GM23338 (cell line): ENCODE measurements around the gene TCL1A. TPM values are rescaled to one million over a fixed set of nuclear protein-coding genes. Genes with fewer than 3 reads are reported as not detected.

Experiments used
- ATAC-seq: fragments of 200-7000 bp; cut with Tn5 transposase; 3 replicates; pipeline ENCODE4 v1.9.1; 2020
- DNase-seq: peaks from one replicate; pipeline ENCODE4 v3.0.0-alpha.2; 2015; ENCODE audit warnings: low spot score
- H2AFZ ChIP-seq: fragments of 200-600 bp; sonication (generic); 2 replicates; pipeline ENCODE4 v1.8.0; 2016; ENCODE audit warnings: antibody characterized with exemption, mild to moderate bottlenecking, moderate library complexity
- H3F3A ChIP-seq: fragments of 200-600 bp; sonication (generic); replicated peaks from 2 replicates; pipeline ENCODE4 v1.8.0; 2017; ENCODE audit warnings: antibody characterized with exemption, mixed run types, low read depth
- H3K27ac ChIP-seq: fragments of 200-600 bp; sonication (generic); 2 replicates; pipeline ENCODE4 v1.6.1; 2016; ENCODE audit warnings: low read depth
- H3K27me3 ChIP-seq: fragments of 200-600 bp; sonication (generic); 2 replicates; pipeline ENCODE4 v1.8.0; 2016; ENCODE audit warnings: mild to moderate bottlenecking, mixed run types, moderate library complexity; ENCODE audit not compliant: insufficient read depth
- H3K36me3 ChIP-seq: fragments of 200-600 bp; sonication (generic); 2 replicates; pipeline ENCODE4 v1.8.0; 2016; ENCODE audit warnings: mild to moderate bottlenecking; ENCODE audit not compliant: insufficient read depth
- H3K4me1 ChIP-seq: fragments of 200-600 bp; sonication (generic); 2 replicates; pipeline ENCODE4 v1.8.0; 2016; ENCODE audit warnings: mild to moderate bottlenecking, moderate library complexity; ENCODE audit not compliant: insufficient read depth
- H3K4me2 ChIP-seq: fragments of 200-600 bp; sonication (generic); 2 replicates; pipeline ENCODE4 v1.7.1; 2017; ENCODE audit warnings: mixed run types
- H3K4me3 ChIP-seq: fragments of 200-600 bp; sonication (generic); 2 replicates; pipeline ENCODE4 v1.6.1; 2016; ENCODE audit warnings: mixed run types
- H3K79me2 ChIP-seq: fragments of 200-600 bp; sonication (generic); replicated peaks from 2 replicates; pipeline ENCODE4 v1.8.0; 2017; ENCODE audit warnings: mild to moderate bottlenecking; ENCODE audit not compliant: insufficient read depth
- H3K9me2 ChIP-seq: fragments of 200-600 bp; sonication (generic); 2 replicates; pipeline ENCODE4 v1.8.0; 2017; ENCODE audit not compliant: insufficient read depth
- H4K20me1 ChIP-seq: fragments of 200-600 bp; sonication (generic); replicated peaks from 2 replicates; pipeline ENCODE4 v1.8.0; 2017; ENCODE audit warnings: mild to moderate bottlenecking; ENCODE audit not compliant: insufficient read depth
- H3K27ac Mint-ChIP-seq: 2 replicates; pipeline ENCODE4 v1.8.0; 2020; ENCODE audit warnings: inconsistent platforms, mild to moderate bottlenecking, moderate library complexity, mixed read lengths
- H3K27me3 Mint-ChIP-seq: 3 replicates; pipeline ENCODE4 v1.8.0; 2022; ENCODE audit warnings: low read depth, mild to moderate bottlenecking, moderate library complexity, mixed read lengths, inconsistent platforms; ENCODE audit not compliant: insufficient read depth, poor library complexity
- H3K36me3 Mint-ChIP-seq: 3 replicates; pipeline ENCODE4 v1.8.0; 2021; ENCODE audit warnings: low read depth, mild to moderate bottlenecking, inconsistent platforms, moderate library complexity, mixed read lengths
- H3K4me1 Mint-ChIP-seq: 3 replicates; pipeline ENCODE4 v1.8.0; 2020; ENCODE audit warnings: mild to moderate bottlenecking, inconsistent platforms, mixed read lengths
- H3K4me3 Mint-ChIP-seq: 3 replicates; pipeline ENCODE4 v1.8.0; 2021; ENCODE audit warnings: moderate library complexity, mild to moderate bottlenecking, inconsistent platforms, mixed read lengths
- H3K9me3 Mint-ChIP-seq: 3 replicates; pipeline ENCODE4 v1.8.0; 2020; ENCODE audit warnings: moderate library complexity, mild to moderate bottlenecking, inconsistent platforms, mixed read lengths
- CREB1 ChIP-seq: fragments of 250-450 bp; sonication (Bioruptor Pico); IDR thresholded peaks from 2 replicates; pipeline ENCODE4 v1.5.0; 2020; ENCODE audit warnings: low read depth, mild to moderate bottlenecking, moderate library complexity
- EZH2 ChIP-seq: fragments of 200-600 bp; sonication (generic); IDR thresholded peaks from one replicate; pipeline ENCODE4 v1.8.0; 2017; ENCODE audit warnings: antibody characterized with exemption, mild to moderate bottlenecking, low read depth; ENCODE audit not compliant: unreplicated experiment
- EZH2phosphoT487 ChIP-seq: fragments of 200-600 bp; sonication (generic); IDR thresholded peaks from one replicate; pipeline ENCODE4 v1.8.1; 2018; ENCODE audit warnings: antibody characterized with exemption; ENCODE audit not compliant: unreplicated experiment
- JUNB ChIP-seq: IDR thresholded peaks from one replicate; pipeline ENCODE4 v1.6.1; 2016; ENCODE audit warnings: antibody characterized with exemption; ENCODE audit not compliant: unreplicated experiment
- NANOG ChIP-seq: IDR thresholded peaks from 2 replicates; pipeline ENCODE4 v1.6.1; 2016; ENCODE audit warnings: antibody characterized with exemption, borderline replicate concordance
- POLR2AphosphoS5 ChIP-seq: IDR thresholded peaks from 2 replicates; pipeline ENCODE4 v1.6.1; 2016; ENCODE audit warnings: antibody characterized with exemption, low read depth
- STAT1 ChIP-seq: IDR thresholded peaks from one replicate; pipeline ENCODE4 v1.6.1; 2016; ENCODE audit warnings: antibody characterized with exemption; ENCODE audit not compliant: unreplicated experiment
- ZNF114 ChIP-seq: fragments of 250-450 bp; sonication (Bioruptor Pico); IDR thresholded peaks from 2 replicates; pipeline ENCODE4 v1.5.0; 2020; ENCODE audit warnings: mild to moderate bottlenecking, moderate library complexity
- ZNF331 ChIP-seq: fragments of 250-450 bp; sonication (Bioruptor Pico); IDR thresholded peaks from 2 replicates; pipeline ENCODE4 v1.5.0; 2020; ENCODE audit warnings: low read depth, mild to moderate bottlenecking, moderate library complexity
- polyA plus RNA-seq: library from polyadenylated mRNA; unstranded; fragments of >200 nt; fragmentation: Nextera tagmentation; extraction: Ambion mirVana; gene quantifications from 2 replicates; pipeline ENCODE4 v1.2.1, GENCODE V29; 2016
- total RNA-seq: library from RNA; depleted of rRNA; stranded (reverse); fragments of >200 nt; shearing (Covaris generic); gene quantifications from 2 replicates; pipeline ENCODE4 v1.2.3, GENCODE V29; 2014
- TF ChIP-seq, protein P1 (sequence below): IDR thresholded peaks from one replicate; pipeline ENCODE4 v1.6.1; 2018; ENCODE audit warnings: antibody characterized with exemption; ENCODE audit not compliant: unreplicated experiment
- TF ChIP-seq, protein P2 (sequence below): fragments of 250-450 bp; sonication (Bioruptor Pico); IDR thresholded peaks from 2 replicates; pipeline ENCODE4 v1.5.0; 2020; ENCODE audit warnings: mild to moderate bottlenecking, moderate library complexity
- TF ChIP-seq, protein P3 (sequence below), 2 experiments: fragments of 200-600 bp in 1 of 2; sonication (generic) in 1 of 2; conservative IDR thresholded peaks; 2 replicates each; pipeline versions ENCODE4 v1.5.1 to v1.6.1; 2016 to 2017; ENCODE audit warnings: antibody characterized with exemption in 2 of 2, low read depth in 2 of 2, mild to moderate bottlenecking in 2 of 2, moderate library complexity in 1 of 2
- TF ChIP-seq, protein P4 (sequence below): IDR thresholded peaks from 2 replicates; pipeline ENCODE4 v1.6.1; 2016; ENCODE audit warnings: antibody characterized with exemption

The TCL1A gene
- total and polyA plus RNA-seq, 2 experiments from 2014 or later = 3.6 to 5.3 TPM

DNA sequence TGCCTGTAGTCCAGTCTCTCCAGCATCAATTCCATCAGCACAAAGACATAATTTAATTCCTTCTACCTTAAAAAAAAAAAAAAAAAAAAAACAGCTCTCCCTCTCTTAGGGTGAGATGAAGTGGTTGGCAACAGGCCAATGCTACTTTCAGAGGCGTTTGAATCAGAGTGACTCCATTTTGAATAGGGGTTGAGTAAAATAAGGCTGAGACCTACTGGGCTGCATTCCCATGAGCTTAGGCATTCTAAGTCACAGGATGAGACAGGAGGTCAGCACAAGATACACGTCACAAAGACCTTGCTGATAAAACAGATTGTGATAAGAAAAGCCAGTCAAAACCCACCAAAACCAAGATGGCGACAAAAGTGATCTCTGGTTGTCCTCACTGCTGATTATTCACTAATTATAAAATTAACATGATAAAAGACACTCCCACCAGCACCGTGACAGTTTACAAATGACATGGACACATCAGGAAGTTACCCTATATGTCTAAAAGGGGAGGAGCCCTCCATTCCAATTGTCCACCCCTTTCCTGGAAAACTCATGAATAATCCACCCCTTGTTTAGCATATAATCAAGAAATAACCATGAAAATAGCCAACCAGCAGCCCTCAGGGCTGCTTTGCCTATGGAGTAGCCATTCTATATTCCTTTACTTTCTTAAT is 34.6 kb downstream of the TCL1A start:
- Histone ChIP-seq H4K20me1 (no peaks in the 10 kb centered on the region), H3K4me2 (no peak overlapping the region), H3K4me3 (no peak overlapping the region), H3K4me1 (peaks cover 4% of the 10 kb centered on the region), H3F3A (no peaks in the 10 kb centered on the region), H3K9me2 (peaks cover 15% of the 10 kb centered on the region; the same call in 1 of the 2 replicates), H3K36me3 (no peaks in the 10 kb centered on the region), H2AFZ (no peak overlapping the region), H3K27me3 (no peaks in the 10 kb centered on the region), H3K79me2 (no peaks in the 10 kb centered on the region), H3K27ac (no peak overlapping the region)
- no peak for DNase-seq
- Mint-ChIP-seq H3K4me3 (no peak overlapping the region), H3K9me3 (peaks cover 16% of the 10 kb centered on the region), H3K27me3 (peaks cover 2% of the 10 kb centered on the region), H3K27ac (no peak overlapping the region), H3K4me1 (peaks cover 14% of the 10 kb centered on the region), H3K36me3 (peaks cover 4% of the 10 kb centered on the region; the same call in 2 of the 3 replicates)
- TF ChIP-seq JUNB = no peak
- TF ChIP-seq ZNF114 (CRISPR knock-in tag) = no peak
- TF ChIP-seq POLR2AphosphoS5 = no peak
- TF ChIP-seq, protein P1, sequence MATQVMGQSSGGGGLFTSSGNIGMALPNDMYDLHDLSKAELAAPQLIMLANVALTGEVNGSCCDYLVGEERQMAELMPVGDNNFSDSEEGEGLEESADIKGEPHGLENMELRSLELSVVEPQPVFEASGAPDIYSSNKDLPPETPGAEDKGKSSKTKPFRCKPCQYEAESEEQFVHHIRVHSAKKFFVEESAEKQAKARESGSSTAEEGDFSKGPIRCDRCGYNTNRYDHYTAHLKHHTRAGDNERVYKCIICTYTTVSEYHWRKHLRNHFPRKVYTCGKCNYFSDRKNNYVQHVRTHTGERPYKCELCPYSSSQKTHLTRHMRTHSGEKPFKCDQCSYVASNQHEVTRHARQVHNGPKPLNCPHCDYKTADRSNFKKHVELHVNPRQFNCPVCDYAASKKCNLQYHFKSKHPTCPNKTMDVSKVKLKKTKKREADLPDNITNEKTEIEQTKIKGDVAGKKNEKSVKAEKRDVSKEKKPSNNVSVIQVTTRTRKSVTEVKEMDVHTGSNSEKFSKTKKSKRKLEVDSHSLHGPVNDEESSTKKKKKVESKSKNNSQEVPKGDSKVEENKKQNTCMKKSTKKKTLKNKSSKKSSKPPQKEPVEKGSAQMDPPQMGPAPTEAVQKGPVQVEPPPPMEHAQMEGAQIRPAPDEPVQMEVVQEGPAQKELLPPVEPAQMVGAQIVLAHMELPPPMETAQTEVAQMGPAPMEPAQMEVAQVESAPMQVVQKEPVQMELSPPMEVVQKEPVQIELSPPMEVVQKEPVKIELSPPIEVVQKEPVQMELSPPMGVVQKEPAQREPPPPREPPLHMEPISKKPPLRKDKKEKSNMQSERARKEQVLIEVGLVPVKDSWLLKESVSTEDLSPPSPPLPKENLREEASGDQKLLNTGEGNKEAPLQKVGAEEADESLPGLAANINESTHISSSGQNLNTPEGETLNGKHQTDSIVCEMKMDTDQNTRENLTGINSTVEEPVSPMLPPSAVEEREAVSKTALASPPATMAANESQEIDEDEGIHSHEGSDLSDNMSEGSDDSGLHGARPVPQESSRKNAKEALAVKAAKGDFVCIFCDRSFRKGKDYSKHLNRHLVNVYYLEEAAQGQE = no peak
- no peak for TF ChIP-seq CREB1 (CRISPR knock-in tag)
- no peak for TF ChIP-seq ZNF331
- TF ChIP-seq, protein P2, sequence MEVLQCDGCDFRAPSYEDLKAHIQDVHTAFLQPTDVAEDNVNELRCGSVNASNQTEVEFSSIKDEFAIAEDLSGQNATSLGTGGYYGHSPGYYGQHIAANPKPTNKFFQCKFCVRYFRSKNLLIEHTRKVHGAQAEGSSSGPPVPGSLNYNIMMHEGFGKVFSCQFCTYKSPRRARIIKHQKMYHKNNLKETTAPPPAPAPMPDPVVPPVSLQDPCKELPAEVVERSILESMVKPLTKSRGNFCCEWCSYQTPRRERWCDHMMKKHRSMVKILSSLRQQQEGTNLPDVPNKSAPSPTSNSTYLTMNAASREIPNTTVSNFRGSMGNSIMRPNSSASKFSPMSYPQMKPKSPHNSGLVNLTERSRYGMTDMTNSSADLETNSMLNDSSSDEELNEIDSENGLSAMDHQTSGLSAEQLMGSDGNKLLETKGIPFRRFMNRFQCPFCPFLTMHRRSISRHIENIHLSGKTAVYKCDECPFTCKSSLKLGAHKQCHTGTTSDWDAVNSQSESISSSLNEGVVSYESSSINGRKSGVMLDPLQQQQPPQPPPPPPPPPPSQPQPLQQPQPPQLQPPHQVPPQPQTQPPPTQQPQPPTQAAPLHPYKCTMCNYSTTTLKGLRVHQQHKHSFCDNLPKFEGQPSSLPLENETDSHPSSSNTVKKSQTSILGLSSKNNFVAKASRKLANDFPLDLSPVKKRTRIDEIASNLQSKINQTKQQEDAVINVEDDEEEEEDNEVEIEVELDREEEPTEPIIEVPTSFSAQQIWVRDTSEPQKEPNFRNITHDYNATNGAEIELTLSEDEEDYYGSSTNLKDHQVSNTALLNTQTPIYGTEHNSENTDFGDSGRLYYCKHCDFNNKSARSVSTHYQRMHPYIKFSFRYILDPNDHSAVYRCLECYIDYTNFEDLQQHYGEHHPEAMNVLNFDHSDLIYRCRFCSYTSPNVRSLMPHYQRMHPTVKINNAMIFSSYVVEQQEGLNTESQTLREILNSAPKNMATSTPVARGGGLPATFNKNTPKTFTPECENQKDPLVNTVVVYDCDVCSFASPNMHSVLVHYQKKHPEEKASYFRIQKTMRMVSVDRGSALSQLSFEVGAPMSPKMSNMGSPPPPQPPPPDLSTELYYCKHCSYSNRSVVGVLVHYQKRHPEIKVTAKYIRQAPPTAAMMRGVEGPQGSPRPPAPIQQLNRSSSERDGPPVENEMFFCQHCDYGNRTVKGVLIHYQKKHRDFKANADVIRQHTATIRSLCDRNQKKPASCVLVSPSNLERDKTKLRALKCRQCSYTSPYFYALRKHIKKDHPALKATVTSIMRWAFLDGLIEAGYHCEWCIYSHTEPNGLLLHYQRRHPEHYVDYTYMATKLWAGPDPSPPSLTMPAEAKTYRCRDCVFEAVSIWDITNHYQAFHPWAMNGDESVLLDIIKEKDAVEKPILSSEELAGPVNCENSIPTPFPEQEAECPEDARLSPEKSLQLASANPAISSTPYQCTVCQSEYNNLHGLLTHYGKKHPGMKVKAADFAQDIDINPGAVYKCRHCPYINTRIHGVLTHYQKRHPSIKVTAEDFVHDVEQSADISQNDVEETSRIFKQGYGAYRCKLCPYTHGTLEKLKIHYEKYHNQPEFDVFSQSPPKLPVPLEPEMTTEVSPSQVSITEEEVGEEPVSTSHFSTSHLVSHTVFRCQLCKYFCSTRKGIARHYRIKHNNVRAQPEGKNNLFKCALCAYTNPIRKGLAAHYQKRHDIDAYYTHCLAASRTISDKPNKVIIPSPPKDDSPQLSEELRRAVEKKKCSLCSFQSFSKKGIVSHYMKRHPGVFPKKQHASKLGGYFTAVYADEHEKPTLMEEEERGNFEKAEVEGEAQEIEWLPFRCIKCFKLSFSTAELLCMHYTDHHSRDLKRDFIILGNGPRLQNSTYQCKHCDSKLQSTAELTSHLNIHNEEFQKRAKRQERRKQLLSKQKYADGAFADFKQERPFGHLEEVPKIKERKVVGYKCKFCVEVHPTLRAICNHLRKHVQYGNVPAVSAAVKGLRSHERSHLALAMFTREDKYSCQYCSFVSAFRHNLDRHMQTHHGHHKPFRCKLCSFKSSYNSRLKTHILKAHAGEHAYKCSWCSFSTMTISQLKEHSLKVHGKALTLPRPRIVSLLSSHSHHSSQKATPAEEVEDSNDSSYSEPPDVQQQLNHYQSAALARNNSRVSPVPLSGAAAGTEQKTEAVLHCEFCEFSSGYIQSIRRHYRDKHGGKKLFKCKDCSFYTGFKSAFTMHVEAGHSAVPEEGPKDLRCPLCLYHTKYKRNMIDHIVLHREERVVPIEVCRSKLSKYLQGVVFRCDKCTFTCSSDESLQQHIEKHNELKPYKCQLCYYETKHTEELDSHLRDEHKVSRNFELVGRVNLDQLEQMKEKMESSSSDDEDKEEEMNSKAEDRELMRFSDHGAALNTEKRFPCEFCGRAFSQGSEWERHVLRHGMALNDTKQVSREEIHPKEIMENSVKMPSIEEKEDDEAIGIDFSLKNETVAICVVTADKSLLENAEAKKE (CRISPR knock-in tag) = no peak
- TF ChIP-seq EZH2phosphoT487 = no peak
- TF ChIP-seq STAT1 = no peak
- TF ChIP-seq, protein P3, sequence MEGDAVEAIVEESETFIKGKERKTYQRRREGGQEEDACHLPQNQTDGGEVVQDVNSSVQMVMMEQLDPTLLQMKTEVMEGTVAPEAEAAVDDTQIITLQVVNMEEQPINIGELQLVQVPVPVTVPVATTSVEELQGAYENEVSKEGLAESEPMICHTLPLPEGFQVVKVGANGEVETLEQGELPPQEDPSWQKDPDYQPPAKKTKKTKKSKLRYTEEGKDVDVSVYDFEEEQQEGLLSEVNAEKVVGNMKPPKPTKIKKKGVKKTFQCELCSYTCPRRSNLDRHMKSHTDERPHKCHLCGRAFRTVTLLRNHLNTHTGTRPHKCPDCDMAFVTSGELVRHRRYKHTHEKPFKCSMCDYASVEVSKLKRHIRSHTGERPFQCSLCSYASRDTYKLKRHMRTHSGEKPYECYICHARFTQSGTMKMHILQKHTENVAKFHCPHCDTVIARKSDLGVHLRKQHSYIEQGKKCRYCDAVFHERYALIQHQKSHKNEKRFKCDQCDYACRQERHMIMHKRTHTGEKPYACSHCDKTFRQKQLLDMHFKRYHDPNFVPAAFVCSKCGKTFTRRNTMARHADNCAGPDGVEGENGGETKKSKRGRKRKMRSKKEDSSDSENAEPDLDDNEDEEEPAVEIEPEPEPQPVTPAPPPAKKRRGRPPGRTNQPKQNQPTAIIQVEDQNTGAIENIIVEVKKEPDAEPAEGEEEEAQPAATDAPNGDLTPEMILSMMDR (conservative IDR thresholded peaks at IDR 0.05; ENCODE audit: low read depth in 2 of 2) = no peak
- TF ChIP-seq EZH2 = no peak
- TF ChIP-seq, protein P4, sequence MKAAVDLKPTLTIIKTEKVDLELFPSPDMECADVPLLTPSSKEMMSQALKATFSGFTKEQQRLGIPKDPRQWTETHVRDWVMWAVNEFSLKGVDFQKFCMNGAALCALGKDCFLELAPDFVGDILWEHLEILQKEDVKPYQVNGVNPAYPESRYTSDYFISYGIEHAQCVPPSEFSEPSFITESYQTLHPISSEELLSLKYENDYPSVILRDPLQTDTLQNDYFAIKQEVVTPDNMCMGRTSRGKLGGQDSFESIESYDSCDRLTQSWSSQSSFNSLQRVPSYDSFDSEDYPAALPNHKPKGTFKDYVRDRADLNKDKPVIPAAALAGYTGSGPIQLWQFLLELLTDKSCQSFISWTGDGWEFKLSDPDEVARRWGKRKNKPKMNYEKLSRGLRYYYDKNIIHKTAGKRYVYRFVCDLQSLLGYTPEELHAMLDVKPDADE = no peak
- no peak for TF ChIP-seq NANOG
- ATAC-seq = no peak
